Lung microvascular endothelial cell (primary cell): Measurements from ENCODE around the gene TET1. TPM values are rescaled to one million over a fixed set of nuclear protein-coding genes. Genes with fewer than 3 reads are reported as not detected.
"Not testable (repeated sequence)": the region's sequence is repeated elsewhere in the genome, so short reads cannot be mapped to it uniquely, and the experiment has no call there.

Experiments
- DNase-seq, 2 donors: peaks; one replicate each; pipeline versions ENCODE4 v3.0.0 to v3.0.0-alpha.2; 2010; ENCODE audit warnings: low read depth in 2 of 2
- total RNA-seq: library from RNA; depleted of rRNA; stranded (reverse); fragments of >200 nt; gene quantifications from 2 replicates; pipeline ENCODE4 v1.2.1, GENCODE V29; 2014

Gene TET1
- total RNA-seq, 1 donor from 2014 or later: 0.60 TPM

- no peak for DNase-seq
Measured at GRCh38 chr10:68606918-68607317, 46.8 kb downstream of the TET1 start.

DNA sequence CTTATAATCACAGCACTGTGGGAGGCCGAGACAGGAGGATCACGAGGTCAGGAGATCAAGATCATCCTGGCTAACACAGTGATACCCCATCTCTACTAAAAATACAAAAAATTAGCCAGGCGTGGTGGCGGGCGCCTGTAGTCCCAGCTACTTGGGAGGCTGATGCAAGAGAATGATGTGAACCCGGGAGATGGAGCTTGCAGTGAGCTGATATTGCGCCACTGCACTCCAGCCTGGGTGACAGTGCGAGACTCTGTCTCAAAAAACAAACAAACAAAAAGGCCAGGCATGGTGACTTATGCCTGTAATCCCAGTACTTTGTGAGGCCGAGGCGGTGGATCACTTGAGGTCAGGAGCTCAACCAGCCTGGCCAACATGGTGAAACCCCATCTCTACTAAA, 49.9 kb downstream of the TET1 start:
- not testable (repeated sequence) for DNase-seq

- no peak for DNase-seq
Measured at GRCh38 chr10:68611227-68611626, 51.1 kb downstream of the TET1 start.

GRCh38 chr10:68613974-68614373, 53.8 kb downstream of the TET1 start:
- not testable (repeated sequence) for DNase-seq

- not testable (repeated sequence) for DNase-seq
Measured at GRCh38 chr10:68617691-68618090, 57.6 kb downstream of the TET1 start.

GRCh38 chr10:68618234-68618633, 58.1 kb downstream of the TET1 start:
- no peak for DNase-seq

- no peak for DNase-seq
Measured at GRCh38 chr10:68619595-68619994, 59.5 kb downstream of the TET1 start.

DNA sequence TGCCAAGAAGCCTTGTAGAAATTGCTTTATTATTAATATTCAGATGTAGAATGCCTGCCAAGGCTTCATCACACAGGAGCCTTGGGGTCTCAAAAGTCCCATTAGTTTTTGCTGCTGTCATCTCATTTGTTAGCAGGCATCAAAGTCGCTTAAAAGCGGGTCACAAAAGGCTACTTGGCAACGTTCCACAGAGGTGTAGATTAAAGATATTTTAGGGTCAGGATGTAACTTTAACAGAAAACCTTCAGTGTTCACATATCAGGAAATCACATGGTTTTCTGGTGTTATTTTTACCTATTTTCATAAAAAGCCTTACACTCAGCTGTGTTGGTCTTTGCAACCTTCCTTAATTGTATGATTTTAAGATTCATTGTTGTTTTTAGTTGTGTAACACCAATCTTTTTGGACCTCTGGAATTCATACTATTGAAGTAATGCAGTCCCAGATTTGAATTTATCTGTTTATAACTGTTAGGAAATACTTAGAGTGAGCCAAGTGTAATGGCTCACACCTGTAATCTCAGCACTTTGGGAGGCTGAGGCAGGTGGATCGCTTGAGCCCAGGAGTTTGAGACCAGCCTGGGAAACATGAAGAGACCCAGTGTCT, 65.3 kb downstream of the TET1 start:
- peak in 1 of 2 donors; percentile 3 for DNase-seq

GRCh38 chr10:68628576-68629127, 68.5 kb downstream of the TET1 start:
- DNase-seq: no peak

- DNase-seq: not testable (repeated sequence)
Measured at GRCh38 chr10:68632271-68632560, 72.1 kb downstream of the TET1 start.

DNA sequence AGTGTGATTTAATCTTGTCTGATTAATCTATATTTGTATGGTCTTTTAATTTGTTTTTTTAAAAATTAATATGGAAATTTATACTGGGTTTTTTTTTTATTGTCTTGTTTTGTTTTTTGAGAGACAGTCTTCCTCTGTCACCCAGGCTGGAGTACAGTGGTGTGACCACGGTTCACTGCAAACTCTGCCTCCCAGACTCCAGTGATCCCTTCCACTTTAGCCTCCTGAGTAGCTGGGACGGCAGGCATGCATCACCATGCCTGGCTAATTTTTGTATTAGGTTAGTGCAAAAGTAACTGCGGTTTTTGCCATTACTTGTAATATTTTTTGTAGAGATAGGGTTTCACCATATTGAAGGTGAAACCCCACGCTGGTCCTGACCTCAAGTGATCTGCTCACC, 73.1 kb downstream of the TET1 start:
- DNase-seq: no peak

DNA sequence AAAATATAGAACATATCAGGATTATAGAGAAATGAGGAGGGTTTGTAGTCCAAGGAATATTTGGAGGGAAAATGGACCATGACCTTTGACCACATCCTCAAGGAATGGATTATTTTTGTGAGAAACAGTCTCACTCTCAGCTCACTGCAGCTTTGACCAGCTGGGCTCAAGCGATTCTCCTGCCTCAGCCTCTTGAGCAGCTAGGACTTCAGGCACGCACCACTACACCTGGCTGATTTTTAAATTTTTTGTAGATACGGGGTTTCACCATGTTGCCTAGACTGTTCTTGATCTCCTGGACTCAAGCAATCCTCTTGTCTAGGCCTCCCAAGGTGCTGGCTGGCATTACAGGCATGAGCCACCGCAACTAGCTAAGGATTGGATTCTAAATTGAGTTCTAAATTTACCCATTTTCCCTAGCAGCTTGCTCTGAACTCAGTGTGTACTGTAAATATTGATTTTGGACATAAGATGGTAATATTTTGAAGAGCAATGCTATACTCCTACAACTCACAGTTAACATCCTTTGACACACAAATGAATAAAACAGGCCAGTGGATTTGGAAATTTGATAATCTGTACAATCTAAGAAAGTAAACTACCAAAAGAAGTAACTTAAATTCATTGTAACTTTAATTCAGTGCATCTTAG, 73.8 kb downstream of the TET1 start:
- DNase-seq: no peak

DNA sequence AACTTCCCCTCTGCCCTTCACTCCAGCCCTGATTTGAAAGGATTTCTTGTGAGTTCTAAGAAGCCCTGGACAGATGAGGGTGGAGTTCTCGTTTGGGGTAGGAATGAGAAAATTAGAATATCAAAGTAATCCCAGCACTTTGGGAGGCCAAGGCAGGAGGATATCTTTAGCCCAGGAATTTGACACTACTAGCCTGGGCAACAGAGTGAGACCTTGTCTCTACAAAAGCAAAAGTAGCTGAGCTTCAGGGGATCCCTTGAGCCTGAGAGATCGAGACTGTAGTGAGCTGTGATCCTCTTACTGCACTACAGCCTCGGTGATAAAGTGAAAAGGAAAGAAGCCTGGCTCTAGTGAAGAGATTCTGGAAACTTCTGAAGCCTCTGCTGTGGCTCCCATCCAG, 76.2 kb downstream of the TET1 start:
- no peak for DNase-seq

GRCh38 chr10:68643550-68643949, 83.4 kb downstream of the TET1 start:
- not testable (repeated sequence) for DNase-seq

- DNase-seq: peak in 1 of 2 donors; percentile 55
Measured at GRCh38 chr10:68647672-68648341, 87.7 kb downstream of the TET1 start.

- DNase-seq: no peak
Measured at GRCh38 chr10:68655620-68656126, 95.5 kb downstream of the TET1 start.

- DNase-seq: no peak
Measured at GRCh38 chr10:68665841-68666240, 105.7 kb downstream of the TET1 start.

DNA sequence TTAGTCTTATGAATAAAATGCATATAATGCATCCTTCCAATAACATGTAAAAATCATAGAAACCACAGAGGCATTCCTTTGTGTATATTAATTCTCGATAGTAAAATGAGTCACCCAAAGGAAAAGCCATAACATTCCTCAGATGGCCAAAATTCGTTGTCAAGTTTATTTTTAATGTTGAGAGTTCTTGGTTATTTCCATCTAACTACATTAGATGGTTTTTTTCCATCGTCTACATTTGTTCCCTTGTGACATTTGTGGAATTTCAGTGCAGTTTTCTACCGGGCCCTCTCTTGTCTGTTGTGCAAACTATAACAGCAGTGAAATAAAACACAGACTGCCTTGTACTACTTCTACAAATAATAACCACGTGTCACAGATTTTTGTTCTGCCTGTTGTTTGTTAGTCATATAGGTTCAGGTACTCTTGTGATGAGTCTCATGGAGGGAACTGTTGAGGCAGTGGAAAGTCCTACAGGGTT, 106.2 kb downstream of the TET1 start:
- DNase-seq: peak in 1 of 2 donors; percentile 57

GRCh38 chr10:68668231-68668630, 108.1 kb downstream of the TET1 start:
- no peak for DNase-seq

DNA sequence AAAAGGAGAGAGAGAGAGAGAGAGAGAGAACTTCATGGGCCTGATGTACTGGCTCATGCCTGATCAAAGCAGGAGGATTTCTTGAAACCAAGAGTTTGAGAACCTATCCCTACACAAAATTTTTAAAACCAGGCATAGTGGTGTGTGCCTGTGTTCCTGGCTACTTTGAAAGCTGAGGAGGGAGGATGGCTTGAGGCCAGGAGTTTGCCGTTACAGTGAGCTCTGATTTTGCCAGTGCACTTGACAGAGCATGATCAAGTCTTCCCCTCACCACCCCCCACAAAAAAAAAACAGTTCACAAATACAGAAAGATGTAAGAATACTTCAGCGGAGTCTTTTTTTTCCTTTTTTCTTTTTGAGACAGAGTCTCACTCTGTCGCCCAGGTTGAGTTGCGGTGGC, 108.8 kb downstream of the TET1 start:
- DNase-seq: no peak

GRCh38 chr10:68684413-68684812, 124.3 kb downstream of the TET1 start:
- no peak for DNase-seq

GRCh38 chr10:68696018-68696417, 135.9 kb downstream of the TET1 start:
- no peak for DNase-seq
